ENCODE results near the gene NUDT9.
"Not testable (repeated sequence)": the region's sequence is repeated elsewhere in the genome, so short reads cannot be mapped to it uniquely, and the experiment has no call there.

The NUDT9 gene

DNA sequence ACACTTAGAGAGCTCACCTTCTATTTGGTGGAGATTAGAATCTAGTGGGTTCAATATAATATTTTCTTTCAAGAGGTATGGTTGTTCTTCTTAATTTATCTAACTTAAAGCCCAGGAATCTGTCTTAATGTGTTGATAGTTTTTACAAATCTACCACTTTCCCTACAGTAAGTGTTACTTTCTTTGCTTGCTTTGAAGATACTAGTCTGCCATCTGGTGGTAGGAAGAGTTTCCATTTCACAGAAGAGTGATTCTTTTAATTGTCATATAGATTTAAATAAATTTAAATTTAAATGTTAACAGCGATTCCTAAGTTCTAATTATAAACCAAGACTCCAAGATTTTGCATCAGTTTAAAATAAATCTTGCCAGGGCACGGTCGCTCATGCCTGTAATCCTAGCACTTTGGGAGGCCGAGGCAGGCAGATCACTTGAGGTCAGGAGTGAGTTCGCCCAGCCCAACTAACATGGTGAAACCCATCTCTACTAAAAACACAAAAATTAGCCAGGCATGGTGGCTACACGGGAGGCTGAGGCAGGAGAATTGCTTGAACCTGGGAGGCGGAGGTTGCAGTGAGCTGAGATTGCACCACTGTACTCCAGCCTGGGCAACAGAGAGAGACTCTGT, 43.5 kb downstream of the NUDT9 start:
- DNase-seq = peak; percentile 41

- no peak for DNase-seq
Measured at GRCh38 chr4:87469390-87469789, 47.0 kb downstream of the NUDT9 start.

DNA sequence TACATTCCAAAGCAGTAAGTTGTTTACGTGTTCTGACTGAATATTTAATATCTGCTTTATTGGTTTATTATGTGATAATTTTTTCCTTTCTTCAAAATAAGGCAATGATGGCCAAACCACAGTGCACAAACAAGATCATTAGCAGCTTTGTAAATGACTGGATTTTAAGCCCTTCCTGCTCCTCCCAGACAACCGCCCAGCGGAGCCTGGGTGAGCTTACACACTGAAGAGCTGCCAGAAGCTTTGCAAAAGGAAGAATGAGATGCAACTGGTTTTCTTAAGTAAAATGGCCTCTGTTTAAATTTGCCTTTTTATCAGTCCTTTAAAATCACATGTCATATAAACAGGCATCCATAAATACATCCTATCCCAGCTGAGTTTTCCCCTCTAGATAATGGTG, 54.6 kb downstream of the NUDT9 start:
- DNase-seq = peak; percentile 46

- no peak for DNase-seq
Measured at GRCh38 chr4:87478732-87479250, 56.4 kb downstream of the NUDT9 start.

GRCh38 chr4:87481377-87481776, 59.0 kb downstream of the NUDT9 start:
- no peak for DNase-seq

DNA sequence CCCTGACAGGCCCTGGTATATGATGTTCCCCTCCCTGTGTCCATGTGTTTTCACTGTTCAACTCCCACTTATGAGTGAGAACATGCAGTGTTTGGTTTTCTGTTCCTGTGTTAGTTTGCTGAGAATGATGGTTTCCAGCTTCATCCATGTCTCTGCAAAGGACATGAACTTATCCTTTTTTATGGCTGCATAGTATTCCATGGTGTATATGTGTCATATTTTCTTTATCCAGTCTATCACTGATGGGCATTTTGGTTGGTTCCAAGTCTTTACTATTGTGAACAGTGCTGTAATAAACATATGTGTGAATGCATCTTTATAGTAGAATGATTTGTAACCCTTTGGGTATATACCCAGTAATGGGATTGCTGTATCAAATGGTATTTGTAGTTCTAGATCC, 60.9 kb downstream of the NUDT9 start:
- DNase-seq = not testable (repeated sequence)

GRCh38 chr4:87488666-87489065, 66.3 kb downstream of the NUDT9 start:
- not testable (repeated sequence) for DNase-seq

GRCh38 chr4:87489678-87490077, 67.3 kb downstream of the NUDT9 start:
- DNase-seq = no peak

GRCh38 chr4:87490664-87491369, 68.4 kb downstream of the NUDT9 start:
- DNase-seq = no peak

GRCh38 chr4:87491436-87491835, 69.1 kb downstream of the NUDT9 start:
- DNase-seq = no peak

DNA sequence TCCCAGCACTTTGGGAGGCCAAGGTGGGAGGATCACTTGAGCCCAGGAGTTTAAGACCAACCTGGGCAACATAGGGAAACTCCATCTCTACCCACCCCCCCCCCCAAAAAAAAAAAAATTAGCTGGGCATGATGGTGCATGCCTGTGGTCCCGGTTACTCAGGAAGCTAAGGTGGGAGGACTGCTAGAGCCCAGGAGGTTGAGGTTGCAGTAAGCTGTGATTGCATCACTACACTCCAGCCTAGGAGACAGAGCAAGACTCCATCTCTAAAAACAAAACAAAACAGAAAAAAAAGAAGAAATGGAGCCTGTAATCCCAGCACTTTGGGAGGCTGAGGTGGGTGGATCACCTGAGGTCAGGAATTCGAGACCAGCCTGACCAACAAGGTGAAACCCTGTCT, 69.5 kb downstream of the NUDT9 start:
- DNase-seq = not testable (repeated sequence)

DNA sequence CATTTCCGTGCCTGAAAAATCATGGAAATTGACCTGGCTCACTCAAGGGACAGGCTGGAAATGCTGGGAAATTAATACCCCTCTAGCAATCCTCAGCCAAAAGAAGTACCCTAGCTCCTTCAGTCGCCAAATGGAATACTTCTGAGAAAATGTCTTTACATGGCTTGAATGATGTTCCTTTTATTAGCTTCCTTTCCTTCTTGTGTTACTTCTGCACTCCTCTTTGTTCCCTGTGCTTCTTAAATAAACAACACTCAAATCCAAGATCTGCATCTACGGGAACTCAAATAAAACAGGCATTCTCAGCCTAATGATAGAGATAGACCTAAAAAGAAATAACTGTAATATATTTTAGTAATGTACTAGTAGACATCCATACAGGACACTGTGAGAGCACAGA, 70.7 kb downstream of the NUDT9 start:
- DNase-seq = no peak

DNA sequence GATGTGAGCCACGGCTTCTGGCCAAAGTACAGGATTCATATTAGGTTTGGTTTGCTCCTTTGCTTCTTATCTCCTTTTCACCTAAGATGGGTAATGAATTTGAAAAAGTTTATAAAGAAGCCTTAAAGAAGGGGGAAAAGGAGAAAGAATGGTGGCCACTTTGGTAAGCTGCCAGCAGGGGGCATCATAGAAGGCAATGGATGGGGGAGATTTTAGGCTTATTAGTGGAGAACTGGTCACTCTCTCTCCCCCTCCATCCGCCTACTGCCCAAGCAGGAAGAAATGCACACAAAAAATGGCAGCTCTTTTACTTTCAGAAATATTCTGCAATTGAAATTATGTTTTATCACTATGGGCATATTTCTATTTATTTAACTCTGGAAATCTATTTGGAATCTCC, 74.8 kb downstream of the NUDT9 start:
- peak; percentile 7 for DNase-seq

GRCh38 chr4:87497578-87497977, 75.2 kb downstream of the NUDT9 start:
- DNase-seq = no peak

DNA sequence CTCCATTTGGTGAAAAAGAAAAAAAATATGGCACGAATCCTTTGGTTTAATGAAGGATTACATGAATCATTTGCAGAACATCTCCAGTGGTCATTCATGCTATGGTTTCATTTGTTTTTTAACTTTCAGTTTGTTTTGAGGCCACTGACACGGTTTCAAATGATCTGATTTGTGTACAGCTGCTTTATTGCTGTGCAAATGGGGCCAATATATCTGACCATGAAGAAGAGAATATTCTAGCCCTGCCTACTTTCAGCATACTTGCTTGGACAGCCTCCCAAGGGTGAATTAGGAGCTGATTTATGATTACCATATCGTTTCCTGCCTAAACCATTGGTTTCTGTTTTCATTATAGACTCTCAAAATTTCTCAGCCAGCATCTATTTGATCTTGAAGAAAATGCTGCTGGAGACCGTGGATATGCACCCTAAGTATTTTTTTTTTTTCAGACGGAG, 76.1 kb downstream of the NUDT9 start:
- DNase-seq = no peak

- no peak for DNase-seq
Measured at GRCh38 chr4:87499403-87500091, 77.2 kb downstream of the NUDT9 start.

- no peak for DNase-seq
Measured at GRCh38 chr4:87500092-87500462, 77.7 kb downstream of the NUDT9 start.

- peak; percentile 58 for DNase-seq
Measured at GRCh38 chr4:87502580-87503238, 80.3 kb downstream of the NUDT9 start.

DNA sequence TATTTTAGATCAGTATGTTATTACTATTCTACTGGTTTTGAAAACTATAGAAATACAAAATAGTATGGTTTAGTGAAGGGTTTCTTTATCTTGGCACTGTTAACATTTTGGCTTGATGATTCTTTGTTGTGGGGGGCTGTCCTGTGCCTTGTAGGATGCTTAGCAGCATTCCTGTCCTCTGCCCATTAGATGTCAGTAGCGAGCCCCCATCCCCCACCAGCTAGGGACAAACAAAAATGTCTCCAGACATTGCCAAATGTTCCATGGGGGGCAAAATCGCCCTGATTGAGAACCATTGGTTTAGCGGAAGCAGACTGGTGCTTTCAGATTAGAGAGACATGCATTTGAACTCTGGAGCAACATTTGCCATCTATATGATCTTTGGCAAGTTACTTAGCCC, 83.5 kb downstream of the NUDT9 start:
- peak; percentile 39 for DNase-seq

DNA sequence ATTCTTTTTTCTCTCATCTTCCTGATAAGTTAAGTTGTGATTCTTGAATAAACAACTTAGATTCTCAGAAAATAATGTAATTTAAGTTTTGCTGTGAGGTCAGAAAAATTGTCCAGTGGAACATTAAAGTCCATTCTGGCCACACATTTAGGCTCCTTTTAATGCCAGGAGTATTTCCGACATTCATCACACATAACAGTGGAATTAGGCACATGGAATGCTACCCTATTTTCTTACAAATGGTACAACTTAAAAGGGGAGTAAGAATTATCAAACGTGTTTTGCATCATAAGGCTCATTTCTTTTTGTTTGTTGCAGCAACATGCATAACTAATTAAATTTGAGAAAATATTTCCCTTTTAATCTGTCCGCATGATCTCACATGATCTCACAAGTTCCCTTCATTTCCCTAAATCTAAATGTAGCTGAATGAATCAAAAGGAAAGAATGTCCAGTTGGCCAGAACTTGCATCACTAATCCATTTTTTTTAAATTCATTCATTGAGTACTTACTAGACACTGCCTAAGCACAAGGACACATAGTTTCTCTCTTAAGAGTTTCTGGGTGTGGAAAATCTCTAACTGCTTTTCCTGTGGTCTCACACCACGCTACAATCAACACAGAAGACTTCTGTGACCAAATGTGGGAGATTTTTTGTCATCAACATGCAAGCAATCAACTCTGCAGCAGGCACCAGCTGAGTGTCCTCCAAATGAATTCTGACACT, 84.8 kb downstream of the NUDT9 start:
- no peak for DNase-seq

All from NCI-H82 (cell line).